ENCODE results near the gene PRH2.

DNA sequence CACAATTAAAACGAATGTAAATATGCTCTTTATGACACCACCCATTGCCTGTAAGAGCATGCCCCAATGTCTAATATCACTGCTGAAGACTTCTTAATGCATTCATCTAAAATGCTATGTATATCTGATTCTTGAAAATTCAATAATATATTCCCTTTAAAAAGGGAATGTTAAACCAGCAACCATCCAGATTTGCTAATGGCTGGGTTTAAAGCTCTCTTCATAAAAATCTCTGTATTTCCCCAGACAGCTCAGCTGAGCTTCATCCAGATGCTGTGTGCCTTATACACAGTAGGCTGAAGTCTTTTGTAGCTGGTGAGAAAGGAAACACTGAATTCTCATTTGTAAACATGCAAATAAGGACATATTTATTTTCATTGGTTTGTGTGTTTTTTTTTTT lies 10.1 kb downstream of the PRH2 start, which contains the start of gene TAS2R14:
- TF ChIP-seq, protein P1, sequence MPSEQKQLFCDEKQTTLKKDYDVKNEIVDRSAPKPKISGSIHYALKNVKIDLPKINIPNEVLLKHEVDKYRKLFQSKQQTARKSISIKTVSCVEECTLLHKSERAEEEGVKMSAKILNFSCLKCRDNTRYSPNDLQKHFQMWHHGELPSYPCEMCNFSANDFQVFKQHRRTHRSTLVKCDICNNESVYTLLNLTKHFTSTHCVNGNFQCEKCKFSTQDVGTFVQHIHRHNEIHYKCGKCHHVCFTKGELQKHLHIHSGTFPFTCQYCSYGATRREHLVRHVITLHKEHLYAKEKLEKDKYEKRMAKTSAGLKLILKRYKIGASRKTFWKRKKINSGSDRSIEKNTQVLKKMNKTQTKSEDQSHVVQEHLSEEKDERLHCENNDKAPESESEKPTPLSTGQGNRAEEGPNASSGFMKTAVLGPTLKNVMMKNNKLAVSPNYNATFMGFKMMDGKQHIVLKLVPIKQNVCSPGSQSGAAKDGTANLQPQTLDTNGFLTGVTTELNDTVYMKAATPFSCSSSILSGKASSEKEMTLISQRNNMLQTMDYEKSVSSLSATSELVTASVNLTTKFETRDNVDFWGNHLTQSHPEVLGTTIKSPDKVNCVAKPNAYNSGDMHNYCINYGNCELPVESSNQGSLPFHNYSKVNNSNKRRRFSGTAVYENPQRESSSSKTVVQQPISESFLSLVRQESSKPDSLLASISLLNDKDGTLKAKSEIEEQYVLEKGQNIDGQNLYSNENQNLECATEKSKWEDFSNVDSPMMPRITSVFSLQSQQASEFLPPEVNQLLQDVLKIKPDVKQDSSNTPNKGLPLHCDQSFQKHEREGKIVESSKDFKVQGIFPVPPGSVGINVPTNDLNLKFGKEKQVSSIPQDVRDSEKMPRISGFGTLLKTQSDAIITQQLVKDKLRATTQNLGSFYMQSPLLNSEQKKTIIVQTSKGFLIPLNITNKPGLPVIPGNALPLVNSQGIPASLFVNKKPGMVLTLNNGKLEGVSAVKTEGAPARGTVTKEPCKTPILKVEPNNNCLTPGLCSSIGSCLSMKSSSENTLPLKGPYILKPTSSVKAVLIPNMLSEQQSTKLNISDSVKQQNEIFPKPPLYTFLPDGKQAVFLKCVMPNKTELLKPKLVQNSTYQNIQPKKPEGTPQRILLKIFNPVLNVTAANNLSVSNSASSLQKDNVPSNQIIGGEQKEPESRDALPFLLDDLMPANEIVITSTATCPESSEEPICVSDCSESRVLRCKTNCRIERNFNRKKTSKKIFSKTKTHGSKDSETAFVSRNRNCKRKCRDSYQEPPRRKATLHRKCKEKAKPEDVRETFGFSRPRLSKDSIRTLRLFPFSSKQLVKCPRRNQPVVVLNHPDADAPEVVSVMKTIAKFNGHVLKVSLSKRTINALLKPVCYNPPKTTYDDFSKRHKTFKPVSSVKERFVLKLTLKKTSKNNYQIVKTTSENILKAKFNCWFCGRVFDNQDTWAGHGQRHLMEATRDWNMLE (tag by site-specific recombination; conservative IDR thresholded peaks at IDR 0.05; ENCODE audit: low read depth) = no peak
- TF ChIP-seq ZNF335 (tag by site-specific recombination; conservative IDR thresholded peaks at IDR 0.05) (no peak), KLF9 (tag by site-specific recombination; IDR thresholded peaks at IDR 0.05; ENCODE audit: low read depth) (no peak), ZNF23 (tag by site-specific recombination; IDR thresholded peaks at IDR 0.05; ENCODE audit: borderline replicate concordance) (no peak)
- TF ChIP-seq, protein P2, sequence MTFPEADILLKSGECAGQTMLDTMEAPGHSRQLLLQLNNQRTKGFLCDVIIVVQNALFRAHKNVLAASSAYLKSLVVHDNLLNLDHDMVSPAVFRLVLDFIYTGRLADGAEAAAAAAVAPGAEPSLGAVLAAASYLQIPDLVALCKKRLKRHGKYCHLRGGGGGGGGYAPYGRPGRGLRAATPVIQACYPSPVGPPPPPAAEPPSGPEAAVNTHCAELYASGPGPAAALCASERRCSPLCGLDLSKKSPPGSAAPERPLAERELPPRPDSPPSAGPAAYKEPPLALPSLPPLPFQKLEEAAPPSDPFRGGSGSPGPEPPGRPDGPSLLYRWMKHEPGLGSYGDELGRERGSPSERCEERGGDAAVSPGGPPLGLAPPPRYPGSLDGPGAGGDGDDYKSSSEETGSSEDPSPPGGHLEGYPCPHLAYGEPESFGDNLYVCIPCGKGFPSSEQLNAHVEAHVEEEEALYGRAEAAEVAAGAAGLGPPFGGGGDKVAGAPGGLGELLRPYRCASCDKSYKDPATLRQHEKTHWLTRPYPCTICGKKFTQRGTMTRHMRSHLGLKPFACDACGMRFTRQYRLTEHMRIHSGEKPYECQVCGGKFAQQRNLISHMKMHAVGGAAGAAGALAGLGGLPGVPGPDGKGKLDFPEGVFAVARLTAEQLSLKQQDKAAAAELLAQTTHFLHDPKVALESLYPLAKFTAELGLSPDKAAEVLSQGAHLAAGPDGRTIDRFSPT (tag by site-specific recombination; IDR thresholded peaks at IDR 0.05) = no peak
- TF ChIP-seq, protein P3, sequence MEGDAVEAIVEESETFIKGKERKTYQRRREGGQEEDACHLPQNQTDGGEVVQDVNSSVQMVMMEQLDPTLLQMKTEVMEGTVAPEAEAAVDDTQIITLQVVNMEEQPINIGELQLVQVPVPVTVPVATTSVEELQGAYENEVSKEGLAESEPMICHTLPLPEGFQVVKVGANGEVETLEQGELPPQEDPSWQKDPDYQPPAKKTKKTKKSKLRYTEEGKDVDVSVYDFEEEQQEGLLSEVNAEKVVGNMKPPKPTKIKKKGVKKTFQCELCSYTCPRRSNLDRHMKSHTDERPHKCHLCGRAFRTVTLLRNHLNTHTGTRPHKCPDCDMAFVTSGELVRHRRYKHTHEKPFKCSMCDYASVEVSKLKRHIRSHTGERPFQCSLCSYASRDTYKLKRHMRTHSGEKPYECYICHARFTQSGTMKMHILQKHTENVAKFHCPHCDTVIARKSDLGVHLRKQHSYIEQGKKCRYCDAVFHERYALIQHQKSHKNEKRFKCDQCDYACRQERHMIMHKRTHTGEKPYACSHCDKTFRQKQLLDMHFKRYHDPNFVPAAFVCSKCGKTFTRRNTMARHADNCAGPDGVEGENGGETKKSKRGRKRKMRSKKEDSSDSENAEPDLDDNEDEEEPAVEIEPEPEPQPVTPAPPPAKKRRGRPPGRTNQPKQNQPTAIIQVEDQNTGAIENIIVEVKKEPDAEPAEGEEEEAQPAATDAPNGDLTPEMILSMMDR (tag by site-specific recombination; IDR thresholded peaks at IDR 0.05) = no peak
- TF ChIP-seq, protein P4, sequence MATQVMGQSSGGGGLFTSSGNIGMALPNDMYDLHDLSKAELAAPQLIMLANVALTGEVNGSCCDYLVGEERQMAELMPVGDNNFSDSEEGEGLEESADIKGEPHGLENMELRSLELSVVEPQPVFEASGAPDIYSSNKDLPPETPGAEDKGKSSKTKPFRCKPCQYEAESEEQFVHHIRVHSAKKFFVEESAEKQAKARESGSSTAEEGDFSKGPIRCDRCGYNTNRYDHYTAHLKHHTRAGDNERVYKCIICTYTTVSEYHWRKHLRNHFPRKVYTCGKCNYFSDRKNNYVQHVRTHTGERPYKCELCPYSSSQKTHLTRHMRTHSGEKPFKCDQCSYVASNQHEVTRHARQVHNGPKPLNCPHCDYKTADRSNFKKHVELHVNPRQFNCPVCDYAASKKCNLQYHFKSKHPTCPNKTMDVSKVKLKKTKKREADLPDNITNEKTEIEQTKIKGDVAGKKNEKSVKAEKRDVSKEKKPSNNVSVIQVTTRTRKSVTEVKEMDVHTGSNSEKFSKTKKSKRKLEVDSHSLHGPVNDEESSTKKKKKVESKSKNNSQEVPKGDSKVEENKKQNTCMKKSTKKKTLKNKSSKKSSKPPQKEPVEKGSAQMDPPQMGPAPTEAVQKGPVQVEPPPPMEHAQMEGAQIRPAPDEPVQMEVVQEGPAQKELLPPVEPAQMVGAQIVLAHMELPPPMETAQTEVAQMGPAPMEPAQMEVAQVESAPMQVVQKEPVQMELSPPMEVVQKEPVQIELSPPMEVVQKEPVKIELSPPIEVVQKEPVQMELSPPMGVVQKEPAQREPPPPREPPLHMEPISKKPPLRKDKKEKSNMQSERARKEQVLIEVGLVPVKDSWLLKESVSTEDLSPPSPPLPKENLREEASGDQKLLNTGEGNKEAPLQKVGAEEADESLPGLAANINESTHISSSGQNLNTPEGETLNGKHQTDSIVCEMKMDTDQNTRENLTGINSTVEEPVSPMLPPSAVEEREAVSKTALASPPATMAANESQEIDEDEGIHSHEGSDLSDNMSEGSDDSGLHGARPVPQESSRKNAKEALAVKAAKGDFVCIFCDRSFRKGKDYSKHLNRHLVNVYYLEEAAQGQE (tag by site-specific recombination; IDR thresholded peaks at IDR 0.05) = no peak

Data from HEK293 (cell line).